Upper lobe of left lung (tissue), 4 donors: Measurements from ENCODE around the gene RABL2B.

Experiments
- CTCF ChIP-seq, 6 experiments: fragments of 450-650 bp in 4 of 6; fragments of 200-600 bp in 2 of 6; sonication (generic) in 2 of 6; IDR thresholded peaks; one replicate each; pipeline ENCODE4 v1.5.1; 2016 to 2019; ENCODE audit warnings: antibody characterized with exemption in 6 of 6
- EP300 ChIP-seq, 4 donors: sonication (generic); formaldehyde crosslinking; IDR thresholded peaks; one replicate each; pipeline ENCODE4 v1.5.1; 2017; ENCODE audit warnings: antibody characterized with exemption in 4 of 4, control low read depth in 2 of 4
- POLR2A ChIP-seq, 4 donors: fragments of 450-650 bp; IDR thresholded peaks; one replicate each; pipeline ENCODE4 v1.5.1; 2016 to 2017; ENCODE audit warnings: antibody characterized with exemption in 4 of 4, mild to moderate bottlenecking in 2 of 4
- POLR2AphosphoS5 ChIP-seq, 2 donors: sonication (generic); formaldehyde crosslinking; IDR thresholded peaks; one replicate each; pipeline ENCODE4 v1.5.1; 2017; ENCODE audit warnings: antibody characterized with exemption in 2 of 2

- TF ChIP-seq CTCF (IDR thresholded peaks at IDR 0.05) (no peak), EP300 (IDR thresholded peaks at IDR 0.05) (no peak), POLR2A (IDR thresholded peaks at IDR 0.05) (no peak), POLR2AphosphoS5 (IDR thresholded peaks at IDR 0.05) (no peak)
Observed at GRCh38 chr22:50717709-50718351, 65.6 kb downstream of the RABL2B start.
